Psoas muscle (tissue), 8 donors: Measurements from ENCODE around the gene TIPARP. TPM values are rescaled to one million over a fixed set of nuclear protein-coding genes. Genes with fewer than 3 reads are reported as not detected.

Experiments used
- ATAC-seq, 4 donors: fragments of 200-7000 bp; cut with Tn5 transposase; one replicate each; pipeline ENCODE4 v1.9.1; 2020; ENCODE audit warnings: moderate library complexity in 3 of 4, mild to moderate bottlenecking in 2 of 4
- DNase-seq, 2 donors: peaks; one replicate each; pipeline ENCODE4 v3.0.0-alpha.2; 2020
- H3K27ac ChIP-seq: fragments of 200-600 bp; one replicate; pipeline ENCODE4 v1.8.0; 2022
- H3K27me3 ChIP-seq, 3 donors: fragments of 200-600 bp in 1 of 3; one replicate each; pipeline versions ENCODE4 v1.6.1 to v1.8.0; 2013 to 2022; ENCODE audit warnings: low read length in 2 of 3, mild to moderate bottlenecking in 2 of 3, moderate library complexity in 1 of 3; ENCODE audit not compliant: insufficient read depth in 3 of 3
- H3K36me3 ChIP-seq, 2 donors: fragments of 200-600 bp in 1 of 2; one replicate each; pipeline versions ENCODE4 v1.6.1 to v1.8.0; 2013 to 2022; ENCODE audit warnings: low read depth in 1 of 2, mild to moderate bottlenecking in 1 of 2, moderate library complexity in 1 of 2; ENCODE audit not compliant: insufficient read depth in 1 of 2
- H3K4me1 ChIP-seq: fragments of 200-600 bp; one replicate; pipeline ENCODE4 v1.8.0; 2022
- H3K4me3 ChIP-seq: fragments of 200-600 bp; one replicate; pipeline ENCODE4 v1.8.0; 2022; ENCODE audit warnings: mild to moderate bottlenecking
- H3K9me3 ChIP-seq: fragments of 200-600 bp; one replicate; pipeline ENCODE4 v1.8.0; 2022
- CTCF ChIP-seq: fragments of 200-600 bp; IDR thresholded peaks from one replicate; pipeline ENCODE4 v1.8.0; 2022; ENCODE audit warnings: antibody characterized with exemption
- WGBS, 3 donors: extraction: QIAGEN DNeasy Blood & Tissue Kit; methylation state at CpG; one replicate each; pipeline versions ENCODE4 v1.1.6 to v1.1.7; 2013; 5-methylcytosine and 5-hydroxymethylcytosine counted together
- intact Hi-C, 2 donors: fragments of 100-400 bp; cut with DNase I; formaldehyde crosslinking; loops; one replicate each; pipeline versions ENCODE4 v1.11.0 to v1.14.2; 2022
- polyA plus RNA-seq, 3 donors: library from polyadenylated mRNA; stranded (reverse); fragments of 200-250 nt; gene quantifications; one replicate each; pipeline ENCODE4 v1.2.3, GENCODE V29; 2013
- total RNA-seq, 4 donors: library from RNA; stranded (reverse); fragmentation: NEBNext Ultra II Directional in 2 of 4; extraction: Animal tissue kit (Norgen Biotek cat#: 25700) in 2 of 4; gene quantifications; one replicate each; pipeline versions ENCODE4 v1.2.1 to v1.2.4, GENCODE V29; 2021 to 2023
- donor health status: healthy with polysubstance abuse.
- donor health status: DM: no; HTN: no; CAD: no; lungs with moderate emphysema.
- donor health status: Bipolar disorder and iron deficiency.
- donor health status: healthy.
- donor health status: DM: yes; HTN: yes; CAD: no.
- donor health status: DM: no; HTN: no; CAD: no.
- donor health status: DM: no; HTN: no; CAD: no.
- donor health status: DM: yes; HTN: yes; CAD: no.

The TIPARP gene
- total and polyA plus RNA-seq, 7 donors, result 9.4 to 22.3 (median 15.0) TPM

DNA sequence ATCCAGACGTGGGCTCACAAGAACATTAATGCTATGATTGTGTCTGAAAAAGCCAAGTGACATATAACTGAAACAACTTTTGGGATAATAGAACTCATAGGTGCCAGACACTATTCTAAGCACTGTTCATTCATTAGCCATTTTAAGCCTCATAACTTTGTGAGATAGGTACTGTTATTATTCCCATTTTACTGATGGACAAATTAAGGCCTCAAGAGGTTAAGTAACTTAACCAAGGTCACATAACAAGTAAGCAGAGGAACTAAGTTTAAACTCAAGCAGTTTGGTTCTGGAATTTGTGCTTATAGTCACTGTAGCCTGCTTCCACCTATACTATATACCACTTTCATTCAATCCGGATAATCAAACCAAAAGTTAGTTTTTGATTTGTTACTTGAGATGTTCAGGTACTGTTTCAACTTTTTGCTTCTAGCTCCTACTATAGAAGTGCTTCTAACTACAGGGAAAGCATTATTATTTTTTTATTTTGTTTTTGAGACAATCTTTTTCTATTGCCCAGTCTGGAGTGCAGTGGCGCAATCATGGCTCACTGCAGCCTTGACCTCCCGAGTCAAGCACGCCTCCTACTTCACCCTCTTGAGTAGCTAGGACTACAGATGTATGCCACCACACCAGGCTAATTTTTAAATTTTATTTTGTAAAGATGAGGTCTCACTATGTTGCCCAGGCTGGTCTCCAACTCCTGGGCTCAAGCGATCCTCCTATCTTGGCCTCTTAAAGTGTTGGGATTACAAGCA is 41.9 kb downstream of the TIPARP start:
- Histone ChIP-seq H3K27ac (no peak overlapping the region), H3K36me3 (peaks cover 0 to 7% of the 10 kb centered on the region in 2 donors), H3K9me3 (no peaks in the 10 kb centered on the region), H3K4me1 (no peaks in the 10 kb centered on the region), H3K4me3 (no peak overlapping the region), H3K27me3 (no peaks in the 10 kb centered on the region)
- intact Hi-C loops, result no loop called here
- no peak for DNase-seq
- no peak for ATAC-seq
- WGBS, 3 donors, result 80 to 87% (median 81%) methylated on average over 6 of the region's 6 CpGs
- TF ChIP-seq CTCF, result no peak

DNA sequence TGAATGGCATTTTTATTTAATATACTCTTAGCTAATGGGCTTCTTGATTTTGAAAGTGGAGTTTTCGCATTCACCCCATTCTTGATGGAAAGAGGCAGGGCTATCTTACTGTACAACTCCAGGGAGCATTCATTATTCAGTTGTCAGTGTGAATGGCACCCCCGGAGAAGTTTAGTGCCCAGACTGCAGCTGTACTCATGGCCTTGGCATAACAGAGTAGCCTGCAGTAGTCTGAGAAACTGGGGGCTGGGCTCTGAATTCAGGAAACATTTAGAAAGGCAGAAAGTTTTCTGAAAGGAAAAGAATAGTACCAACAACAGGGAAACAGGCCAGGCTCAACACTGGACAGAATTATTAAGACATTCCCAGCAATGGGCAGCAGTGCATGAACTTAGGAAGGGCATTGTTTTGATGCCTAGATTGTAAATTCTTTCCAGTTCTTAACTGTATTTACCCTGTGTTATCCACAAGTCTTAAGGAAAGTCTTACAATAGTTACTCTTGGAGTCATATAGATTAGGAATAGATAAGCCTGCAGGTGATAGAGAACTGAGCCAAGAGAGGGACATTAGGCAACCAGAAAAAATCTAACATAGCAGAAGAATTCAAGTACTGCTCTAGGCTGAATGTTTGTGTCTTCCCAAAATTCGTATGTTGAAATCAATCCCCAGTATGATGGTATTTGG is 44.4 kb downstream of the TIPARP start:
- TF ChIP-seq CTCF, result no peak
- no peak overlapping the region for H3K4me3 ChIP-seq
- H3K4me1 ChIP-seq, result no peaks in the 10 kb centered on the region
- no peaks in the 10 kb centered on the region for H3K9me3 ChIP-seq
- WGBS, 3 donors, result 55 to 74% (median 62%) methylated on average over 3 of the region's 3 CpGs
- H3K27me3 ChIP-seq, result no peaks in the 10 kb centered on the region
- intact Hi-C loops, result no loop called here
- DNase-seq (no peak), ATAC-seq (no peak)
- H3K27ac ChIP-seq, result no peak overlapping the region
- peaks cover 0 to 7% of the 10 kb centered on the region in 2 donors for H3K36me3 ChIP-seq

- no peaks in the 10 kb centered on the region for H3K9me3 ChIP-seq
- no peaks in the 10 kb centered on the region for H3K4me1 ChIP-seq
- no peak overlapping the region for H3K4me3 ChIP-seq
- intact Hi-C loops, result no loop called here
- no peak for TF ChIP-seq CTCF
- 71 to 74% (median 72%) methylated on average over 2 of the region's 2 CpGs for WGBS, 3 donors
- no peak overlapping the region for H3K27ac ChIP-seq
- DNase-seq, result no peak
- no peak for ATAC-seq
- H3K27me3 ChIP-seq, result no peaks in the 10 kb centered on the region
- H3K36me3 ChIP-seq, result no peaks in the 10 kb centered on the region
Measured at GRCh38 chr3:156720826-156721225, 46.4 kb downstream of the TIPARP start.

- DNase-seq (no peak), ATAC-seq (no peak)
- Histone ChIP-seq H3K4me3 (no peak overlapping the region), H3K27me3 (no peaks in the 10 kb centered on the region), H3K4me1 (no peaks in the 10 kb centered on the region), H3K27ac (no peak overlapping the region), H3K9me3 (no peaks in the 10 kb centered on the region), H3K36me3 (no peaks in the 10 kb centered on the region)
- intact Hi-C loops, result no loop called here
- WGBS, 3 donors, result 93 to 98% (median 97%) methylated on average over 2 of the region's 2 CpGs
- TF ChIP-seq CTCF, result no peak
Measured at GRCh38 chr3:156721687-156722618, 47.6 kb downstream of the TIPARP start.
